ENCODE results near the gene EPAS1.

EPAS1 gene

DNA sequence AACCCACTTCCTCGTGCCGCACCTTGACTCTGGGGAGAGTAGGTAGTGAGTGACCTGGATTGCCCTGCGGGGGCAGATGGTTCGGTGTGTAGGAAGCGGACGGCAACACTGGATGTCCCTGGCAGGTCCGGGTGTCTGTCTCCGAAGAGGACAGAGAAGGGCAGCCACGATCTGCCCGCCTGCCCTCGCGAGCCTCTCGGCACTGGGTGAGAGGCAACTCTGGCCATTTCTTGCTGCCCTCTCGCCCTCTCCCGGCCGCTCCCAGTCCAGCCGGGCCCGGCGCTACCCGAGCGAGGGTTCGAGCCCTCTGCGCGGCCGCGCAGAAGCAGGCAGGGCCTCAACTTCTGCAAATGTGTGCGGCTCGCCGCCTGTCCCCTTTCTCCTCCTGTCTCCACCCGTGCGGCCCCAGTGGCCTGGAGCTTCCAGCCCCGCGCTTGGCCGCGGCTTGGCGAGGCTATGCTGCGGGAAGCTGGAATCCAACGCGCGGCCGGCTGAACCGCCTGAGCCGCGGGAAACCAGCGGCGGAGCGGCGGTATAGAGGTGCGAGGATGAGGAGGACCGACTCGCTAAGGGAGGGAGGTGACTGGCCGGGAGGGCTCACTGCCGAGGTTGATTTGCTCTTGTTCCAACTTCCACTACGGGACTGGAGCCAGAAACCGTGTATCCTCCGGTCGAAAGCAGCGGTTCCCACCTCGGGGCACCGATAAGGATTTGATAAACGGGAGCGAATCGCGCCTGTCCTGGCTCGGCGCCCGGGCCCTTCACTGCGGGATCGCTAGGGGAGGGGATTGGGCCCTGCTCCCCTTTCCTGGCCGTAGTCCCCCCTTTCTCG lies 1.5 kb downstream of the EPAS1 start:
- Histone ChIP-seq H3K27ac (replicated peaks) (no peak overlapping the region), H3K4me3 (replicated peaks; ENCODE audit: insufficient read depth, low read length) (peak overlapping the region; percentile 63), H3K27me3 (ENCODE audit: insufficient read depth, poor library complexity, severe bottlenecking) (peaks cover 49% of the 10 kb centered on the region)
- DNase-seq (ENCODE audit: low read depth in 1 of 2, low spot score in 1 of 2): peak in 1 of 2 experiments; percentile 31
- TF ChIP-seq, protein P1, sequence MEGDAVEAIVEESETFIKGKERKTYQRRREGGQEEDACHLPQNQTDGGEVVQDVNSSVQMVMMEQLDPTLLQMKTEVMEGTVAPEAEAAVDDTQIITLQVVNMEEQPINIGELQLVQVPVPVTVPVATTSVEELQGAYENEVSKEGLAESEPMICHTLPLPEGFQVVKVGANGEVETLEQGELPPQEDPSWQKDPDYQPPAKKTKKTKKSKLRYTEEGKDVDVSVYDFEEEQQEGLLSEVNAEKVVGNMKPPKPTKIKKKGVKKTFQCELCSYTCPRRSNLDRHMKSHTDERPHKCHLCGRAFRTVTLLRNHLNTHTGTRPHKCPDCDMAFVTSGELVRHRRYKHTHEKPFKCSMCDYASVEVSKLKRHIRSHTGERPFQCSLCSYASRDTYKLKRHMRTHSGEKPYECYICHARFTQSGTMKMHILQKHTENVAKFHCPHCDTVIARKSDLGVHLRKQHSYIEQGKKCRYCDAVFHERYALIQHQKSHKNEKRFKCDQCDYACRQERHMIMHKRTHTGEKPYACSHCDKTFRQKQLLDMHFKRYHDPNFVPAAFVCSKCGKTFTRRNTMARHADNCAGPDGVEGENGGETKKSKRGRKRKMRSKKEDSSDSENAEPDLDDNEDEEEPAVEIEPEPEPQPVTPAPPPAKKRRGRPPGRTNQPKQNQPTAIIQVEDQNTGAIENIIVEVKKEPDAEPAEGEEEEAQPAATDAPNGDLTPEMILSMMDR (IDR thresholded peaks at IDR 0.05; ENCODE audit: insufficient read depth, low read length): no peak
- TF ChIP-seq POLR2AphosphoS5 (IDR thresholded peaks at IDR 0.05; ENCODE audit: low read depth) (no peak), SPI1 (IDR thresholded peaks at IDR 0.05; ENCODE audit: borderline replicate concordance, low read depth) (no peak)

DNA sequence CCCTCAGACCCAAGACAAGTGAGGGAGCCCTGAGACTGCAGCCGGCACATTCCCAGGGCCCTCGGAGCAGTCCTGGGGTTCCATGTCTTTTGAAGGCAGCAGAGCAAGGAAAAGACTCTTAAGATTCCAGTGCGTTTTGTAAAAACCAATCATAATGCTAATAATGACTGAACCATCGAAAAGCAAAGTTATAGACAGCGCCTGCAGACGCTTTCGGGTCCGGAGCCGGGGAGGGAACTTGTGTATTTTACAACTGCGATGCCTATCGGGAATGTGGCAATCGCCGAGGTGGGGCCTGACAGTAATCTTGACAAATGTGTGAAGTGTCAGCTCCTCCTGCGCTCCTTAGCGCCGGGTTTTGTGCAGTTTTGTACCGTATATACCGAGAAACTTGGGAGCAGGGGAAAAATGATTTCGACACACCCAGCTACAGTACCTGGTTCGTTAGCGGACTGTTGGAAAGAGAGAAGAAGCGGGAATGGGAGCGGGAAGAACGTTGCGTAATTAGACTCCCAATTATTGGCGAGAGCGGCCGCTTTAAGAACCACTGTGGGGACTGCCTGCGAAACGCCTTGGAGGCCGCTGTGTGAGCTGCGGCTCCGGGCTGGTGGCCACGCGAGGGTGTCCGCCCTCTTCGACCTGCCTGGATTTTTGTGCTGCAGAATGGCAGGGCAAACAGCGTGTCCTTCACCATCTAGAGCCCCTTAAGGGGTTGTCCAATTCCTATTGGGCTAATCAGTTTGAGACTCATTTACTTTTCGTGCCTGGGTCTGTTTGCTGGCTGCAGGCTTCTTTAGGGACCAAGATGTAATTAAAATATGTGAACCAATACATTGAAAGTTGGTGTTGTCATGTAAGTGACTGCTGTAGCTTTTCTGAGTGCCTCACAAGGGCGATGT lies 2.4 kb downstream of the EPAS1 start:
- TF ChIP-seq, protein P1 (IDR thresholded peaks at IDR 0.05; ENCODE audit: insufficient read depth, low read length): no peak
- TF ChIP-seq SPI1 (IDR thresholded peaks at IDR 0.05; ENCODE audit: borderline replicate concordance, low read depth) (no peak), POLR2AphosphoS5 (IDR thresholded peaks at IDR 0.05; ENCODE audit: low read depth) (no peak), GABPA (IDR thresholded peaks at IDR 0.05; ENCODE audit: low read depth) (no peak)
- TF ChIP-seq, protein P2, sequence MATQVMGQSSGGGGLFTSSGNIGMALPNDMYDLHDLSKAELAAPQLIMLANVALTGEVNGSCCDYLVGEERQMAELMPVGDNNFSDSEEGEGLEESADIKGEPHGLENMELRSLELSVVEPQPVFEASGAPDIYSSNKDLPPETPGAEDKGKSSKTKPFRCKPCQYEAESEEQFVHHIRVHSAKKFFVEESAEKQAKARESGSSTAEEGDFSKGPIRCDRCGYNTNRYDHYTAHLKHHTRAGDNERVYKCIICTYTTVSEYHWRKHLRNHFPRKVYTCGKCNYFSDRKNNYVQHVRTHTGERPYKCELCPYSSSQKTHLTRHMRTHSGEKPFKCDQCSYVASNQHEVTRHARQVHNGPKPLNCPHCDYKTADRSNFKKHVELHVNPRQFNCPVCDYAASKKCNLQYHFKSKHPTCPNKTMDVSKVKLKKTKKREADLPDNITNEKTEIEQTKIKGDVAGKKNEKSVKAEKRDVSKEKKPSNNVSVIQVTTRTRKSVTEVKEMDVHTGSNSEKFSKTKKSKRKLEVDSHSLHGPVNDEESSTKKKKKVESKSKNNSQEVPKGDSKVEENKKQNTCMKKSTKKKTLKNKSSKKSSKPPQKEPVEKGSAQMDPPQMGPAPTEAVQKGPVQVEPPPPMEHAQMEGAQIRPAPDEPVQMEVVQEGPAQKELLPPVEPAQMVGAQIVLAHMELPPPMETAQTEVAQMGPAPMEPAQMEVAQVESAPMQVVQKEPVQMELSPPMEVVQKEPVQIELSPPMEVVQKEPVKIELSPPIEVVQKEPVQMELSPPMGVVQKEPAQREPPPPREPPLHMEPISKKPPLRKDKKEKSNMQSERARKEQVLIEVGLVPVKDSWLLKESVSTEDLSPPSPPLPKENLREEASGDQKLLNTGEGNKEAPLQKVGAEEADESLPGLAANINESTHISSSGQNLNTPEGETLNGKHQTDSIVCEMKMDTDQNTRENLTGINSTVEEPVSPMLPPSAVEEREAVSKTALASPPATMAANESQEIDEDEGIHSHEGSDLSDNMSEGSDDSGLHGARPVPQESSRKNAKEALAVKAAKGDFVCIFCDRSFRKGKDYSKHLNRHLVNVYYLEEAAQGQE (IDR thresholded peaks at IDR 0.05; ENCODE audit: insufficient replicate concordance, low read depth): no peak
- peak in 1 of 2 experiments; percentile 59 for DNase-seq (ENCODE audit: low read depth in 1 of 2, low spot score in 1 of 2)
- peak overlapping the region; percentile 7; the same call in 1 of the 2 replicates for H3K4me3 ChIP-seq (replicated peaks; ENCODE audit: insufficient read depth, low read length)
- peaks cover 49% of the 10 kb centered on the region for H3K27me3 ChIP-seq (ENCODE audit: insufficient read depth, poor library complexity, severe bottlenecking)
- H3K27ac ChIP-seq (replicated peaks): no peak overlapping the region

DNA sequence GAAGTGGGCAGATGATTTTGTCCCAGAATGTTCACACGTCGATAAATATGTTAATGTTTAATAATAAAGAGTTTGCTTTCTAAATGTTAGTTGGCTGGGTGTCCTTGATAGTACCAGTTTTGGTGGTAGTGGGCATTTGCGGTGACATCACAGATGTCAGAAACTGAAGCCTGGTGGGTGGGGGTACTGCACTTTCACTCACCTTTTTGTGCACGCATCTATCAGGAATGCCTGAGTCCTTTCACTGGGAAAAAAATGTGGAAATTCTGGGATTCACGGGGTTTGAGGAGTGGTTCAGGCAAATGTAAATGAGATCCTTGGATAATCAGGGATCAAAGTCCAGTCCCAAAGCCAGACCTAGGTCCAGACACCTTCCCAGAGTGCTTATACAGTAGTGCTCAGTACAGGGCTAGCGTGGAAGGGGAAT lies 3.2 kb downstream of the EPAS1 start:
- DNase-seq (ENCODE audit: low read depth in 1 of 2, low spot score in 1 of 2): no peak
- no peak overlapping the region for H3K4me3 ChIP-seq (replicated peaks; ENCODE audit: insufficient read depth, low read length)
- H3K27ac ChIP-seq (replicated peaks): no peak overlapping the region
- no peak for TF ChIP-seq POLR2AphosphoS5 (IDR thresholded peaks at IDR 0.05; ENCODE audit: low read depth)
- TF ChIP-seq, protein P1 (IDR thresholded peaks at IDR 0.05; ENCODE audit: insufficient read depth, low read length): no peak
- no peak for TF ChIP-seq GABPA (IDR thresholded peaks at IDR 0.05; ENCODE audit: low read depth)
- no peak for TF ChIP-seq SPI1 (IDR thresholded peaks at IDR 0.05; ENCODE audit: borderline replicate concordance, low read depth)
- peaks cover 49% of the 10 kb centered on the region for H3K27me3 ChIP-seq (ENCODE audit: insufficient read depth, poor library complexity, severe bottlenecking)

DNA sequence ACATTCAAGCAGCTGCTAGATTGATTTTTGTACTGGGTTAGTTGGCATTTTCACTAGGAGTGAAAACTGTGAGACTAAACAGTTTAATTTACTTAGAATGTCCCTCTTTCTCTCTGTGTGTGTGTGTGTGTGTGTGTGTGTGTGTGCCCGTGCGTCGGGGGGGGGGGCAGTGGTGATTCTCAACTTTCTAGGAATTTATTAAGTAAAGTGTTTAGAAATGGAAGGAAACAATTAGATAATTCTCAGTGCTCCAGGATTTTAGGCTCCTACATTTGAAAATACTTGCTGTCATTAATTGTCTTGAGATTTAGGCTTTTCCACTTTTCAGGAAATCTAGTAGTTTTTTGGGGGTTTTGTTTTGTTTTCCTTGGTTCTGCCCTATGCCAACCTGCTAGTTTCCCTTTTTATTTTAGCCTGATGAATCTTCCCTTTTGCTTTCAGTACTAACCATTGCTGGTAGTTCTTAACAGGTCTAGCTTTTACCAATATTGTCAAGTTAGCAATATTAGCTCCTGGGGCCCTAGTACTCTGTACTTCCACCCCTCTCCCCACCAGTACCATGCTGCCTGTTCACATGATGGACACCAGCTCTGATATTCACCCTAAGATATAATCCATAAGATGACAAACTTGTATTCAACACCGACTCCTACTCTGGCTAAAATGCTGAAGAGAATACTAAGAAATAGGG lies 4.9 kb downstream of the EPAS1 start:
- Histone ChIP-seq H3K4me3 (replicated peaks; ENCODE audit: insufficient read depth, low read length) (no peak overlapping the region), H3K27ac (replicated peaks) (no peak overlapping the region), H3K27me3 (ENCODE audit: insufficient read depth, poor library complexity, severe bottlenecking) (peaks cover 40% of the 10 kb centered on the region)
- no peak for DNase-seq (ENCODE audit: low read depth in 1 of 2, low spot score in 1 of 2)
- TF ChIP-seq, protein P1 (IDR thresholded peaks at IDR 0.05; ENCODE audit: insufficient read depth, low read length): no peak
- TF ChIP-seq GABPA (IDR thresholded peaks at IDR 0.05; ENCODE audit: low read depth): no peak
- TF ChIP-seq POLR2AphosphoS5 (IDR thresholded peaks at IDR 0.05; ENCODE audit: low read depth): no peak
- TF ChIP-seq SPI1 (IDR thresholded peaks at IDR 0.05; ENCODE audit: borderline replicate concordance, low read depth): no peak
- TF ChIP-seq, protein P2 (IDR thresholded peaks at IDR 0.05; ENCODE audit: insufficient replicate concordance, low read depth): no peak

Data from HL-60 (cell line).